MV-4-11 (cell line): ENCODE measurements around the gene DAGLA.

Experiments used
- DNase-seq: peaks from one replicate; lab custom pipeline; 2025; lab: John Stamatoyannopoulos, UW

Gene DAGLA

GRCh38 chr11:61780581-61781162 lies 100.5 kb downstream of the DAGLA start:
- no peak for DNase-seq

- no peak for DNase-seq
Observed at GRCh38 chr11:61781585-61781984, 101.4 kb downstream of the DAGLA start.

- no peak for DNase-seq
Observed at GRCh38 chr11:61782299-61782698, 102.1 kb downstream of the DAGLA start.

GRCh38 chr11:61782841-61783240 lies 102.7 kb downstream of the DAGLA start:
- DNase-seq = no peak

- no peak for DNase-seq
Observed at GRCh38 chr11:61783717-61784505, 103.7 kb downstream of the DAGLA start.

GRCh38 chr11:61784506-61784805 lies 104.3 kb downstream of the DAGLA start:
- DNase-seq = no peak

GRCh38 chr11:61785837-61786402 lies 105.7 kb downstream of the DAGLA start:
- no peak for DNase-seq

GRCh38 chr11:61787928-61788491 lies 107.8 kb downstream of the DAGLA start:
- DNase-seq = peak; percentile 28

GRCh38 chr11:61791737-61792309 lies 111.6 kb downstream of the DAGLA start:
- DNase-seq = peak; percentile 56

- DNase-seq = peak; percentile 90
Observed at GRCh38 chr11:61792310-61793082, 112.3 kb downstream of the DAGLA start, which contains the start of the genes FEN1 and TMEM258. TSS of gene FEN1 (plus strand) at chr11:61792911. CDS start at chr11:61795362, 2,451 bp downstream. TSS of gene TMEM258 (minus strand) at chr11:61792599. CDS start at chr11:61792558, 41 bp downstream.

- no peak for DNase-seq
Observed at GRCh38 chr11:61793083-61793828, 113.1 kb downstream of the DAGLA start.

GRCh38 chr11:61793829-61794204 lies 113.6 kb downstream of the DAGLA start:
- DNase-seq = no peak

- no peak for DNase-seq
Observed at GRCh38 chr11:61794579-61794978, 114.4 kb downstream of the DAGLA start.

GRCh38 chr11:61795459-61795858 lies 115.3 kb downstream of the DAGLA start:
- DNase-seq = no peak

- no peak for DNase-seq
Observed at GRCh38 chr11:61795876-61796526, 115.8 kb downstream of the DAGLA start.
